Measurements from ENCODE around the gene AMER2. TPM values are rescaled to one million over a fixed set of nuclear protein-coding genes. Genes with fewer than 3 reads are reported as not detected.

Gene AMER2
- total and polyA plus RNA-seq, 4 donors: 0.02 to 2.0 TPM; not detected in 2

DNA sequence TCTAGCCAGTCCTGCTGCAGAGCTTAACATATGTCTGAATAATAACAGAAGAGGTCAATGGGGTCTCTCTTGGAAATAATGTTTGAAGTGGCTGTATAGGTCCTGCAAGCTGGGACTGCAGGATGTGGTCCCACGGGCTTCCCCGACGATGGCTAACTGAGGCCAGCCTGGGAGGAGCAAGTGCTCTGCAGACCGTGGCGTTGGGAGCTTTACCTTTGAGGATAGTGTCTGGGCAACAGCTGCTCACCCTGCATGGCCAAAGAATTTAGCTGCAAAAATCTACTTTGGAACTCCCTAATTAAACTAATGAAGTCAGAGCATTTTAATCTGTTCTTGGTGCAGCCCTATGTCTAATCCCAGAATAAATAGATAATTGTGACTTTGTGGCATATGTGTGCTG lies 18.2 kb upstream of the AMER2 start:
- Histone ChIP-seq H3K9ac (ENCODE audit: insufficient read depth in 1 of 2, low read length in 2 of 2) (no peak overlapping the region), H3K27me3 (ENCODE audit: control insufficient read depth in 3 of 3, insufficient read depth in 3 of 3, low read length in 2 of 3) (peaks cover 0 to 5% (median 3%) of the 10 kb centered on the region in 3 donors), H3K9me3 (ENCODE audit: control insufficient read depth in 4 of 4, insufficient read depth in 3 of 4, low read length in 3 of 4) (peaks cover 0 to 7% (median 0%) of the 10 kb centered on the region in 4 donors), H3K27ac (ENCODE audit: low read depth in 1 of 2, low read length in 1 of 2) (no peak overlapping the region), H3K4me1 (ENCODE audit: control insufficient read depth in 5 of 5, insufficient read depth in 5 of 5, low read length in 5 of 5) (no peaks in the 10 kb centered on the region), H3K36me3 (ENCODE audit: control insufficient read depth in 4 of 4, insufficient read depth in 4 of 4, low read length in 4 of 4) (no peaks in the 10 kb centered on the region), H3K4me3 (no peak overlapping the region)
- DNase-seq (no peak), ATAC-seq (ENCODE audit: insufficient read depth, low FRiP score) (no peak)
- TF ChIP-seq, protein P1, sequence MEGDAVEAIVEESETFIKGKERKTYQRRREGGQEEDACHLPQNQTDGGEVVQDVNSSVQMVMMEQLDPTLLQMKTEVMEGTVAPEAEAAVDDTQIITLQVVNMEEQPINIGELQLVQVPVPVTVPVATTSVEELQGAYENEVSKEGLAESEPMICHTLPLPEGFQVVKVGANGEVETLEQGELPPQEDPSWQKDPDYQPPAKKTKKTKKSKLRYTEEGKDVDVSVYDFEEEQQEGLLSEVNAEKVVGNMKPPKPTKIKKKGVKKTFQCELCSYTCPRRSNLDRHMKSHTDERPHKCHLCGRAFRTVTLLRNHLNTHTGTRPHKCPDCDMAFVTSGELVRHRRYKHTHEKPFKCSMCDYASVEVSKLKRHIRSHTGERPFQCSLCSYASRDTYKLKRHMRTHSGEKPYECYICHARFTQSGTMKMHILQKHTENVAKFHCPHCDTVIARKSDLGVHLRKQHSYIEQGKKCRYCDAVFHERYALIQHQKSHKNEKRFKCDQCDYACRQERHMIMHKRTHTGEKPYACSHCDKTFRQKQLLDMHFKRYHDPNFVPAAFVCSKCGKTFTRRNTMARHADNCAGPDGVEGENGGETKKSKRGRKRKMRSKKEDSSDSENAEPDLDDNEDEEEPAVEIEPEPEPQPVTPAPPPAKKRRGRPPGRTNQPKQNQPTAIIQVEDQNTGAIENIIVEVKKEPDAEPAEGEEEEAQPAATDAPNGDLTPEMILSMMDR (IDR thresholded peaks at IDR 0.05; ENCODE audit: control extremely low read depth, extremely low read depth): no peak
- 57 to 63% methylated on average over 5 of the region's 5 CpGs for WGBS, 2 donors

DNA sequence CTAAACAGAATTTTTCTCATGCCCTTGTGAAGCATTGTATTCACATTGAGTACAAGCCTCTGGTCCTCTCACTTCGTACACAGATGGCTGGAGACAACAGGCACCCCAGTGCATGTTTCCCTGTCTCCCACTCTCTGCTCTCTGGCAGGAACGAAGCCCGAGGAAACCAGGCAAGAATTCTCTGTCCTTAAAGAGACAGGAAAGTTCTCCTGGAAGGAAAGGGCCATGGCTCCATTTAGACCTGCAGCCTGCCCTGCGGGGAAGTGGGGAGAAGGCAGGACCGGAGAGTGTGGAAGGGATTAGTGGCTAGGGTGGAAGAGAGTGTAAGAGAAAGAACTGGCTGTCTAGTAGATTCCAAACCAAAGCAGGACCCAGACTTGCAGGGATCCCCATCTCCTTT lies 15.5 kb upstream of the AMER2 start:
- no peak overlapping the region for H3K4me3 ChIP-seq
- WGBS, 2 donors: 77 to 83% methylated on average over 5 of the region's 5 CpGs
- DNase-seq (no peak), ATAC-seq (ENCODE audit: insufficient read depth, low FRiP score) (no peak)
- peaks cover 0 to 5% (median 3%) of the 10 kb centered on the region in 3 donors for H3K27me3 ChIP-seq (ENCODE audit: control insufficient read depth in 3 of 3, insufficient read depth in 3 of 3, low read length in 2 of 3)
- H3K9ac ChIP-seq (ENCODE audit: insufficient read depth in 1 of 2, low read length in 2 of 2): no peak overlapping the region
- no peaks in the 10 kb centered on the region for H3K4me1 ChIP-seq (ENCODE audit: control insufficient read depth in 5 of 5, insufficient read depth in 5 of 5, low read length in 5 of 5)
- no peak overlapping the region for H3K27ac ChIP-seq (ENCODE audit: low read depth in 1 of 2, low read length in 1 of 2)
- TF ChIP-seq, protein P1 (IDR thresholded peaks at IDR 0.05; ENCODE audit: control extremely low read depth, extremely low read depth): no peak
- H3K9me3 ChIP-seq (ENCODE audit: control insufficient read depth in 4 of 4, insufficient read depth in 3 of 4, low read length in 3 of 4): peaks cover 0 to 10% (median 0%) of the 10 kb centered on the region in 4 donors
- H3K36me3 ChIP-seq (ENCODE audit: control insufficient read depth in 4 of 4, insufficient read depth in 4 of 4, low read length in 4 of 4): no peaks in the 10 kb centered on the region

DNA sequence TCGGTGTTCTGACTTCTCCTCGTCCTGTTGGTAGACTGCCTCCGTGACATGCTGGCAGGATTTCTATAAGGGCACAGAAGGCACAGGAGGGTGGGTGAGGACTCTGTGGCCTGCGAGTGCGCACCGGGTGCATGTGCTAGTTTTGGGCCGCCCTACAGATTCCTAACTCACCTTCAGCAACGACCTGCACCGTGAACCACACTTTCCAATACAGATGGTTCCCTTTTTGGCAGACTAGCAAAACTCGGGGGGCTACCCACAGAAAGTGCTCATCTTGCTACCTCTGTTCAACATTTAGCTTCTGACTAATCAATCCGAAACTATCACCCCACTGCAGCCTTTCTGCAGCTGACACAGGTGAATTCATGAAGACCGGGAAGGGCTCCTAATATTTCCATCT lies 14.1 kb upstream of the AMER2 start:
- no peaks in the 10 kb centered on the region for H3K36me3 ChIP-seq (ENCODE audit: control insufficient read depth in 4 of 4, insufficient read depth in 4 of 4, low read length in 4 of 4)
- no peak overlapping the region for H3K4me3 ChIP-seq
- DNase-seq (no peak), ATAC-seq (ENCODE audit: insufficient read depth, low FRiP score) (no peak)
- H3K9ac ChIP-seq (ENCODE audit: insufficient read depth in 1 of 2, low read length in 2 of 2): no peak overlapping the region
- H3K9me3 ChIP-seq (ENCODE audit: control insufficient read depth in 4 of 4, insufficient read depth in 3 of 4, low read length in 3 of 4): peaks cover 0 to 6% (median 0%) of the 10 kb centered on the region in 4 donors
- H3K4me1 ChIP-seq (ENCODE audit: control insufficient read depth in 5 of 5, insufficient read depth in 5 of 5, low read length in 5 of 5): no peaks in the 10 kb centered on the region
- WGBS, 2 donors: 84 to 86% methylated on average over 12 of the region's 12 CpGs
- peaks cover 0 to 5% (median 3%) of the 10 kb centered on the region in 3 donors for H3K27me3 ChIP-seq (ENCODE audit: control insufficient read depth in 3 of 3, insufficient read depth in 3 of 3, low read length in 2 of 3)
- TF ChIP-seq, protein P1 (IDR thresholded peaks at IDR 0.05; ENCODE audit: control extremely low read depth, extremely low read depth): no peak
- H3K27ac ChIP-seq (ENCODE audit: low read depth in 1 of 2, low read length in 1 of 2): no peak overlapping the region

DNA sequence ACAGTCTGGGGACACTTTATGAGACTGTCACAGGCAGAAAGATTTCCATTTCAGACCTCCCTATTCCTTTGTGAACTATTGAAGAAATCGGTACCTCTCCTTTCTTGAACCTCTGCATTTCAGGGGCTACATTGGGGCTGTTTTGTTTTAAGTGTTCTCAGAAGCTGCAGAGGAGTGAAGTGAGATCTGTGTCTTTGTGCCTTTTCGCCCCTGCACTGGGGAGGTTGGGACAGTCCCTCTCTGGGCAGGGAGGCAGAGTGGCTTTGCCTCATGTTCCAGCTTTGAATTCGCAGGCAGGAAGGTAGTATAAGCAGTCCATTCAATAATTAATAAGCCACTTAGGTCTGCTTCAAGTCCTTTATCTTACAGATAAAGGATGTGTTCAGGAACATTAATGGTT lies 9.5 kb upstream of the AMER2 start:
- WGBS, 2 donors: 85 to 93% methylated on average over 3 of the region's 3 CpGs
- Histone ChIP-seq H3K4me3 (no peak overlapping the region), H3K36me3 (ENCODE audit: control insufficient read depth in 4 of 4, insufficient read depth in 4 of 4, low read length in 4 of 4) (no peaks in the 10 kb centered on the region), H3K9ac (ENCODE audit: insufficient read depth in 1 of 2, low read length in 2 of 2) (no peak overlapping the region), H3K27me3 (ENCODE audit: control insufficient read depth in 3 of 3, insufficient read depth in 3 of 3, low read length in 2 of 3) (peaks cover 0 to 2% (median 0%) of the 10 kb centered on the region in 3 donors), H3K9me3 (ENCODE audit: control insufficient read depth in 4 of 4, insufficient read depth in 3 of 4, low read length in 3 of 4) (peaks cover 0 to 16% (median 0%) of the 10 kb centered on the region in 4 donors), H3K4me1 (ENCODE audit: control insufficient read depth in 5 of 5, insufficient read depth in 5 of 5, low read length in 5 of 5) (no peaks in the 10 kb centered on the region), H3K27ac (ENCODE audit: low read depth in 1 of 2, low read length in 1 of 2) (no peak overlapping the region)
- ATAC-seq (ENCODE audit: insufficient read depth, low FRiP score) (no peak), DNase-seq (no peak)
- TF ChIP-seq, protein P1 (IDR thresholded peaks at IDR 0.05; ENCODE audit: control extremely low read depth, extremely low read depth): no peak

Measured in lung (tissue), 12 donors.